ENCODE data around the gene CDHR5. TPM values are rescaled to one million over a fixed set of nuclear protein-coding genes. Genes with fewer than 3 reads are reported as not detected.

Gene CDHR5
- total RNA-seq, 2 donors from 2014 or later: 0.13 to 0.27 TPM

DNA sequence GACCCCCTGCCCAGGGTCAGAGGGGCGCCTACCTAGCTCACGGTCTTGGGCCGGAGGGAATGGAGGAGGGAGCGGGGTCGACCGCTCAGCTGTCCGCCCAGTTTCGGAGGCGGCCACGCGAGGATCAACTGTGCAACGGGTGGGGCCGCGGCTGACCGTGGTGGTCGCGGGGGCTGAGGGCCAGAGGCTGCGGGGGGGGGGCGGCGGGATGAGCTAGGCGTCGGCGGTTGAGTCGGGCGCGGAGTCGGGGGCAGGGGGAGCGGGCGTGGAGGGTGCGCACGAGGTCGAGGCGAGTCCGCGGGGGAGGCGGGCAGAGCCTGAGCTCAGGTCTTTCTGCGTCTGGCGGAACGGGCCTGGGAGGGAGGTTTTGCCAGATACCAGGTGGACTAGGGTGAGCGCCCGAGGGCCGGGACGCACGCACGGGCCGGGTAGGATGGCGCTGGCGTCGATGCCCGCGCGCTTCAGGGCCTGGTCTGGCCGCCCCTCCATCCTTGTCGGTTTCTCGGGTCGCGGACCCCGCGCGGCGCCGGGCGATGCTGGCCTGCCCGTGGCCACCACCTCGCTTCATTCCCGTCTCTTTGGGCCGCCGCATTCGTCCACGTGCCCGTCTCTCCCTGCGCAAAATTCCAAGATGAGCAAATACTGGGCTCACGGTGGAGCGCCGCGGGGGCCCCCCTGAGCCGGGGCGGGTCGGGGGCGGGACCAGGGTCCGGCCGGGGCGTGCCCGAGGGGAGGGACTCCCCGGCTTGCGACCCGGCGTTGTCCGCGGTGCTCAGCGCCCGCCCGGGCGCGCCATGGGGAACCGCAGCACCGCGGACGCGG, 12.0 kb upstream of the CDHR5 start, which contains the start of gene DRD4:
Gene DRD4 (plus strand): TSS at position 759 of the 822 bp plus-strand sequence. CDS start 36 bp downstream, at position 795.
- no peak within 1 kb of the TSS for H3K27ac Mint-ChIP-seq
- 23 to 25% methylated on average over 31 to 100 of the region's 100 CpGs for WGBS, 2 experiments (ENCODE audit: insufficient coverage in 1 of 2, insufficient read length in 1 of 2)
- Histone ChIP-seq H3K4me3 (ENCODE audit: low read length) (peak within 1 kb of the TSS; percentile 60), H3K9me3 (ENCODE audit: control insufficient read depth, low read length) (no peaks in the 10 kb centered on the region), H3K27me3 (ENCODE audit: control insufficient read depth, insufficient read depth, low read length, poor library complexity, severe bottlenecking) (peaks cover 57% of the 10 kb centered on the region), H3K9ac (ENCODE audit: extremely low read depth, low read length, poor library complexity, severe bottlenecking) (no peak within 1 kb of the TSS), H3K36me3 (ENCODE audit: control insufficient read depth, insufficient read depth, low read length) (no peaks in the 10 kb centered on the region), H3K4me1 (ENCODE audit: control insufficient read depth, insufficient read depth, low read length) (peaks cover 3% of the 10 kb centered on the region), H3K27ac (ENCODE audit: low read depth, low read length) (no peak within 1 kb of the TSS)
- H3K4me1 Mint-ChIP-seq: peaks cover 9% of the 10 kb centered on the region
- TF ChIP-seq, protein P1, sequence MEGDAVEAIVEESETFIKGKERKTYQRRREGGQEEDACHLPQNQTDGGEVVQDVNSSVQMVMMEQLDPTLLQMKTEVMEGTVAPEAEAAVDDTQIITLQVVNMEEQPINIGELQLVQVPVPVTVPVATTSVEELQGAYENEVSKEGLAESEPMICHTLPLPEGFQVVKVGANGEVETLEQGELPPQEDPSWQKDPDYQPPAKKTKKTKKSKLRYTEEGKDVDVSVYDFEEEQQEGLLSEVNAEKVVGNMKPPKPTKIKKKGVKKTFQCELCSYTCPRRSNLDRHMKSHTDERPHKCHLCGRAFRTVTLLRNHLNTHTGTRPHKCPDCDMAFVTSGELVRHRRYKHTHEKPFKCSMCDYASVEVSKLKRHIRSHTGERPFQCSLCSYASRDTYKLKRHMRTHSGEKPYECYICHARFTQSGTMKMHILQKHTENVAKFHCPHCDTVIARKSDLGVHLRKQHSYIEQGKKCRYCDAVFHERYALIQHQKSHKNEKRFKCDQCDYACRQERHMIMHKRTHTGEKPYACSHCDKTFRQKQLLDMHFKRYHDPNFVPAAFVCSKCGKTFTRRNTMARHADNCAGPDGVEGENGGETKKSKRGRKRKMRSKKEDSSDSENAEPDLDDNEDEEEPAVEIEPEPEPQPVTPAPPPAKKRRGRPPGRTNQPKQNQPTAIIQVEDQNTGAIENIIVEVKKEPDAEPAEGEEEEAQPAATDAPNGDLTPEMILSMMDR (conservative IDR thresholded peaks at IDR 0.05): no peak
- no peaks in the 10 kb centered on the region for H3K9me3 Mint-ChIP-seq
- peaks cover 63% of the 10 kb centered on the region for H3K27me3 Mint-ChIP-seq (ENCODE audit: insufficient read depth)
- peak; percentile 80 for DNase-seq
- H3K4me3 Mint-ChIP-seq: peak within 1 kb of the TSS; percentile 54
- peaks cover 7% of the 10 kb centered on the region for H3K36me3 Mint-ChIP-seq (ENCODE audit: low read depth)

DNA sequence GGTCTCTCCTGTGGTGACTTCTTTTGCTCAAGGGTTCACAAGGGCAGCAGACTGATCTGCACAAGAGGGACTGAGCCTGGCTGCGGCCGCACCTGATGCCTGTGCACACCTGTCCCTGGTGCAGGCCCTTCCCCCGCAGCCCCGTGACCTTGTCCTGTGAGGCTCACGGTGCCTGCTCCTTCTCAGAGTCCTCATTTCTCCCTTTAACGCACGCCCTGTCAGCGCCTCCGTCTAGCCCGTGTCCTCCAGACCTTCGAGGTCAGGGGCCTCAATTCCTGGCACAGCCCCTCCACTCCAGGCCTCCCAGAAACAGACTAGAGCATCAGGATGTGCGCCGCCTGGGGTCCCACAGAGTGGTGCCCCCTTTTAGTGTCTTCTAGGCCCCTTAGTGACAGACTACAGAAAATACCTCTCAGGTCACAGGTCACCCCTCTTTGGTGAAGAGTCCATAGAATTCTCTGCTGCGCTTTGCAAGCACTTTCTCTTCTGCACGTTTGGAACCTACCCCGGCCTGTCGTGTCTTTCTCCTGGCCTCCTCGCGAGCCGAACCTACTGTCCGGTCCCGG, 11.3 kb upstream of the CDHR5 start:
- Histone ChIP-seq H3K4me1 (ENCODE audit: control insufficient read depth, insufficient read depth, low read length) (peaks cover 3% of the 10 kb centered on the region), H3K9me3 (ENCODE audit: control insufficient read depth, low read length) (no peaks in the 10 kb centered on the region), H3K27me3 (ENCODE audit: control insufficient read depth, insufficient read depth, low read length, poor library complexity, severe bottlenecking) (peaks cover 55% of the 10 kb centered on the region), H3K9ac (ENCODE audit: extremely low read depth, low read length, poor library complexity, severe bottlenecking) (no peak overlapping the region), H3K27ac (ENCODE audit: low read depth, low read length) (no peak overlapping the region), H3K36me3 (ENCODE audit: control insufficient read depth, insufficient read depth, low read length) (no peaks in the 10 kb centered on the region), H3K4me3 (ENCODE audit: low read length) (no peak overlapping the region)
- WGBS, 2 experiments (ENCODE audit: insufficient coverage in 1 of 2, insufficient read length in 1 of 2): 75 to 76% methylated on average over 20 to 22 of the region's 22 CpGs
- no peak for DNase-seq
- Mint-ChIP-seq H3K9me3 (no peaks in the 10 kb centered on the region), H3K27ac (no peak overlapping the region), H3K27me3 (ENCODE audit: insufficient read depth) (peaks cover 63% of the 10 kb centered on the region), H3K4me3 (peak overlapping the region; percentile 24), H3K36me3 (ENCODE audit: low read depth) (peaks cover 7% of the 10 kb centered on the region), H3K4me1 (peaks cover 9% of the 10 kb centered on the region)
- TF ChIP-seq, protein P1 (conservative IDR thresholded peaks at IDR 0.05): no peak

DNA sequence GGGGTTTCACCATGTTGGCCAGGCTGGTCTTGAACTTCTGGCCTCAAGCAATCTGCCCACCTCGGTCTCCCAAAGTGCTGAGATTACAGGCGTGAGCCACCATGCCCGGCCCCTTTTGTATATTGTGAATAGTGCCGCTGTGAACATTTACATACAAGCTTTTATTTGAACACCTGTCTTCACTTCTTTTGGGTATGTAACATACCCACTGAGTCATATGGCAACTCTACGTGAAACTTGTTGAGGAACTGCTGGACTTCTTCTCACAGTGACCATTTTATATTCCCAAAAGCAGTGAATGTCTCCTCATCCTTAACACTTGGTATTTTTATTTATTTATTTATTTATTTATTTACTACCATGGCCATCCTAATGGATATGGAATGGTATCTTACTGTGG, 6.1 kb upstream of the CDHR5 start:
- H3K36me3 Mint-ChIP-seq (ENCODE audit: low read depth): peaks cover 10% of the 10 kb centered on the region
- TF ChIP-seq, protein P1 (conservative IDR thresholded peaks at IDR 0.05): no peak
- H3K4me1 Mint-ChIP-seq: no peaks in the 10 kb centered on the region
- DNase-seq: no peak
- 86 to 95% methylated on average over 5 of the region's 5 CpGs for WGBS, 2 experiments (ENCODE audit: insufficient coverage in 1 of 2, insufficient read length in 1 of 2)
- H3K4me1 ChIP-seq (ENCODE audit: control insufficient read depth, insufficient read depth, low read length): no peaks in the 10 kb centered on the region
- H3K27me3 Mint-ChIP-seq (ENCODE audit: insufficient read depth): peaks cover 38% of the 10 kb centered on the region
- H3K9me3 Mint-ChIP-seq: peaks cover 5% of the 10 kb centered on the region
- H3K4me3 Mint-ChIP-seq: no peak overlapping the region
- no peaks in the 10 kb centered on the region for H3K36me3 ChIP-seq (ENCODE audit: control insufficient read depth, insufficient read depth, low read length)
- no peak overlapping the region for H3K4me3 ChIP-seq (ENCODE audit: low read length)
- H3K9ac ChIP-seq (ENCODE audit: extremely low read depth, low read length, poor library complexity, severe bottlenecking): no peak overlapping the region
- H3K27me3 ChIP-seq (ENCODE audit: control insufficient read depth, insufficient read depth, low read length, poor library complexity, severe bottlenecking): peaks cover 23% of the 10 kb centered on the region
- H3K27ac ChIP-seq (ENCODE audit: low read depth, low read length): no peak overlapping the region
- no peak overlapping the region for H3K27ac Mint-ChIP-seq
- H3K9me3 ChIP-seq (ENCODE audit: control insufficient read depth, low read length): no peaks in the 10 kb centered on the region

Data from endodermal cell (in vitro differentiated cells).